Liver (tissue), 9 donors: ENCODE measurements around the gene FYB1. TPM values are rescaled to one million over a fixed set of nuclear protein-coding genes. Genes with fewer than 3 reads are reported as not detected.

ENCODE experiments used
- DNase-seq: peaks from one replicate; pipeline ENCODE4 v3.0.0-alpha.2; 2017; ENCODE audit warnings: low spot score
- H3K27ac ChIP-seq, 2 donors: one replicate each; pipeline ENCODE4 v1.7.0; 2013; ENCODE audit warnings: inconsistent platforms in 2 of 2, low read length in 2 of 2, control low read depth in 1 of 2, low read depth in 1 of 2, mild to moderate bottlenecking in 1 of 2
- H3K27me3 ChIP-seq, 4 donors: one replicate each; pipeline versions ENCODE4 v1.6.1 to v1.7.0; 2013; ENCODE audit warnings: low read length in 3 of 4, inconsistent platforms in 1 of 4, mild to moderate bottlenecking in 1 of 4, moderate library complexity in 1 of 4; ENCODE audit not compliant: control insufficient read depth in 4 of 4, insufficient read depth in 4 of 4
- H3K36me3 ChIP-seq, 4 donors: one replicate each; pipeline versions ENCODE4 v1.6.1 to v1.7.0; 2013; ENCODE audit warnings: low read length in 3 of 4, mild to moderate bottlenecking in 3 of 4, low read depth in 1 of 4, moderate library complexity in 1 of 4; ENCODE audit not compliant: control insufficient read depth in 4 of 4, insufficient read depth in 3 of 4
- H3K4me1 ChIP-seq, 4 donors: one replicate each; pipeline versions ENCODE4 v1.6.1 to v1.7.0; 2013; ENCODE audit warnings: low read length in 3 of 4, mild to moderate bottlenecking in 3 of 4, moderate library complexity in 1 of 4; ENCODE audit not compliant: control insufficient read depth in 4 of 4, insufficient read depth in 4 of 4
- H3K4me3 ChIP-seq, 3 donors: one replicate each; pipeline versions ENCODE4 v1.6.1 to v1.7.0; 2013; ENCODE audit warnings: low read length in 3 of 3, control low read depth in 1 of 3, low read depth in 1 of 3, mild to moderate bottlenecking in 1 of 3
- H3K9ac ChIP-seq, 2 donors: one replicate each; pipeline ENCODE4 v1.7.0; 2013; ENCODE audit warnings: low read length in 2 of 2, mild to moderate bottlenecking in 2 of 2, moderate library complexity in 2 of 2, control low read depth in 1 of 2, low read depth in 1 of 2
- H3K9me3 ChIP-seq, 4 donors: one replicate each; pipeline versions ENCODE4 v1.6.1 to v1.7.0; 2013; ENCODE audit warnings: low read length in 3 of 4; ENCODE audit not compliant: control insufficient read depth in 4 of 4
- FOXA1 ChIP-seq: IDR thresholded peaks from 2 replicates; pipeline ENCODE4 v1.6.1; 2016; ENCODE audit warnings: antibody characterized with exemption
- FOXA2 ChIP-seq: IDR thresholded peaks from 2 replicates; pipeline ENCODE4 v1.6.1; 2016; ENCODE audit warnings: antibody characterized with exemption
- GABPA ChIP-seq, 2 donors: IDR thresholded peaks in 1 of 2; conservative IDR thresholded peaks in 1 of 2; 2 replicates each; pipeline ENCODE4 v1.6.1; 2016; ENCODE audit warnings: antibody characterized with exemption in 2 of 2, mild to moderate bottlenecking in 1 of 2, moderate library complexity in 1 of 2
- HNF4A ChIP-seq, 2 donors: conservative IDR thresholded peaks; 2 replicates each; pipeline ENCODE4 v1.6.1; 2016; ENCODE audit warnings: antibody characterized with exemption in 2 of 2, mild to moderate bottlenecking in 2 of 2
- HNF4G ChIP-seq: IDR thresholded peaks from 2 replicates; pipeline ENCODE4 v1.6.1; 2016; ENCODE audit warnings: antibody characterized with exemption
- JUND ChIP-seq, 2 donors: IDR thresholded peaks; 2 replicates each; pipeline ENCODE4 v1.6.1; 2016; ENCODE audit warnings: antibody characterized with exemption in 2 of 2
- NR2F2 ChIP-seq: IDR thresholded peaks from 2 replicates; pipeline ENCODE4 v1.6.1; 2016; ENCODE audit warnings: antibody characterized with exemption
- RAD21 ChIP-seq, 2 donors: IDR thresholded peaks; 2 replicates each; pipeline ENCODE4 v1.6.1; 2016; ENCODE audit warnings: antibody characterized with exemption in 2 of 2, mild to moderate bottlenecking in 2 of 2
- REST ChIP-seq: IDR thresholded peaks from 2 replicates; pipeline ENCODE4 v1.6.1; 2016; ENCODE audit warnings: antibody characterized with exemption, mild to moderate bottlenecking
- RXRA ChIP-seq, 2 donors: IDR thresholded peaks; 2 replicates each; pipeline ENCODE4 v1.6.1; 2017 to 2018; ENCODE audit warnings: antibody characterized with exemption in 2 of 2, mild to moderate bottlenecking in 1 of 2
- SP1 ChIP-seq: IDR thresholded peaks from 2 replicates; pipeline ENCODE4 v1.6.1; 2018; ENCODE audit warnings: antibody characterized with exemption, mild to moderate bottlenecking
- TAF1 ChIP-seq: conservative IDR thresholded peaks from 2 replicates; pipeline ENCODE4 v1.6.1; 2016; ENCODE audit warnings: antibody characterized with exemption, mild to moderate bottlenecking
- YY1 ChIP-seq: IDR thresholded peaks from 2 replicates; pipeline ENCODE4 v1.6.1; 2016; ENCODE audit warnings: antibody characterized with exemption, mild to moderate bottlenecking
- WGBS: extraction: QIAGEN DNeasy Blood & Tissue Kit; methylation state at CpG from one replicate; pipeline ENCODE4 v1.1.7; 2013; 5-methylcytosine and 5-hydroxymethylcytosine counted together
- polyA plus RNA-seq, 2 donors: library from polyadenylated mRNA; stranded (reverse) in 1 of 2; unstranded in 1 of 2; fragments of 200-250 nt in 1 of 2; fragments of >200 nt in 1 of 2; fragmentation: Nextera tagmentation in 1 of 2; extraction: Ambion mirVana in 1 of 2; gene quantifications; one replicate each; pipeline versions ENCODE4 v1.2.1 to v1.2.3, GENCODE V29; 2013 to 2015
- total RNA-seq, 2 donors: library from RNA; depleted of rRNA; stranded (reverse); fragments of >200 nt; gene quantifications; one replicate each; pipeline ENCODE4 v1.2.3, GENCODE V29; 2014
- TF ChIP-seq, protein P1 (sequence below): IDR thresholded peaks from 2 replicates; pipeline ENCODE4 v1.6.1; 2016; ENCODE audit warnings: antibody characterized with exemption
- TF ChIP-seq, protein P2 (sequence below): IDR thresholded peaks from 2 replicates; pipeline ENCODE4 v1.6.1; 2016; ENCODE audit warnings: antibody characterized with exemption
- TF ChIP-seq, protein P3 (sequence below): IDR thresholded peaks from 2 replicates; pipeline ENCODE4 v1.6.1; 2016; ENCODE audit warnings: antibody characterized with exemption
- donor health status: healthy.
- donor health status: healthy.
- donor health status: healthy.
- donor health status: healthy.
- donor health status: healthy.

Gene FYB1
- total and polyA plus RNA-seq, 4 donors = 2.3 to 14.6 (median 6.9) TPM

GRCh38 chr5:39137391-39137790 is 82.0 kb downstream of the FYB1 start:
- no peak for DNase-seq
- 88% methylated on average over 2 of the region's 2 CpGs for WGBS
- no peaks in the 10 kb centered on the region for H3K4me1 ChIP-seq
- no peak overlapping the region for H3K4me3 ChIP-seq
- H3K36me3 ChIP-seq = no peaks in the 10 kb centered on the region
- no peaks in the 10 kb centered on the region for H3K27me3 ChIP-seq
- no peak overlapping the region for H3K9ac ChIP-seq
- H3K9me3 ChIP-seq = no peaks in the 10 kb centered on the region
- TF ChIP-seq, protein P1, sequence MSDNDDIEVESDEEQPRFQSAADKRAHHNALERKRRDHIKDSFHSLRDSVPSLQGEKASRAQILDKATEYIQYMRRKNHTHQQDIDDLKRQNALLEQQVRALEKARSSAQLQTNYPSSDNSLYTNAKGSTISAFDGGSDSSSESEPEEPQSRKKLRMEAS = no peak
- no peak for TF ChIP-seq HNF4A (conservative IDR thresholded peaks at IDR 0.05)
- no peak for TF ChIP-seq HNF4G
- no peak for TF ChIP-seq SP1
- no peak for TF ChIP-seq REST
- TF ChIP-seq RAD21 (IDR thresholded peaks at IDR 0.05) = no peak
- TF ChIP-seq GABPA (IDR thresholded peaks at IDR 0.05 in 1 of 2, conservative IDR thresholded peaks at IDR 0.05 in 1 of 2) = no peak
- TF ChIP-seq RXRA (IDR thresholded peaks at IDR 0.05) = no peak
- no peak for TF ChIP-seq NR2F2
- no peak for TF ChIP-seq FOXA2
- no peak for TF ChIP-seq FOXA1
- no peak for TF ChIP-seq YY1
- TF ChIP-seq TAF1 = no peak
- TF ChIP-seq, protein P2, sequence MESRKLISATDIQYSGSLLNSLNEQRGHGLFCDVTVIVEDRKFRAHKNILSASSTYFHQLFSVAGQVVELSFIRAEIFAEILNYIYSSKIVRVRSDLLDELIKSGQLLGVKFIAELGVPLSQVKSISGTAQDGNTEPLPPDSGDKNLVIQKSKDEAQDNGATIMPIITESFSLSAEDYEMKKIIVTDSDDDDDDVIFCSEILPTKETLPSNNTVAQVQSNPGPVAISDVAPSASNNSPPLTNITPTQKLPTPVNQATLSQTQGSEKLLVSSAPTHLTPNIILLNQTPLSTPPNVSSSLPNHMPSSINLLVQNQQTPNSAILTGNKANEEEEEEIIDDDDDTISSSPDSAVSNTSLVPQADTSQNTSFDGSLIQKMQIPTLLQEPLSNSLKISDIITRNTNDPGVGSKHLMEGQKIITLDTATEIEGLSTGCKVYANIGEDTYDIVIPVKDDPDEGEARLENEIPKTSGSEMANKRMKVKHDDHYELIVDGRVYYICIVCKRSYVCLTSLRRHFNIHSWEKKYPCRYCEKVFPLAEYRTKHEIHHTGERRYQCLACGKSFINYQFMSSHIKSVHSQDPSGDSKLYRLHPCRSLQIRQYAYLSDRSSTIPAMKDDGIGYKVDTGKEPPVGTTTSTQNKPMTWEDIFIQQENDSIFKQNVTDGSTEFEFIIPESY = no peak
- H3K27ac ChIP-seq = no peak overlapping the region

- no peaks in the 10 kb centered on the region for H3K27me3 ChIP-seq
- no peak overlapping the region for H3K4me3 ChIP-seq
- no peaks in the 10 kb centered on the region for H3K36me3 ChIP-seq
- DNase-seq = no peak
- 52% methylated on average over 3 of the region's 3 CpGs for WGBS
- TF ChIP-seq GABPA (IDR thresholded peaks at IDR 0.05 in 1 of 2, conservative IDR thresholded peaks at IDR 0.05 in 1 of 2) (no peak), RXRA (IDR thresholded peaks at IDR 0.05) (no peak), SP1 (no peak)
- H3K9me3 ChIP-seq = no peaks in the 10 kb centered on the region
- no peaks in the 10 kb centered on the region for H3K4me1 ChIP-seq
- H3K9ac ChIP-seq = no peak overlapping the region
- H3K27ac ChIP-seq = no peak overlapping the region
Observed at GRCh38 chr5:39132792-39133191, 86.6 kb downstream of the FYB1 start.

DNA sequence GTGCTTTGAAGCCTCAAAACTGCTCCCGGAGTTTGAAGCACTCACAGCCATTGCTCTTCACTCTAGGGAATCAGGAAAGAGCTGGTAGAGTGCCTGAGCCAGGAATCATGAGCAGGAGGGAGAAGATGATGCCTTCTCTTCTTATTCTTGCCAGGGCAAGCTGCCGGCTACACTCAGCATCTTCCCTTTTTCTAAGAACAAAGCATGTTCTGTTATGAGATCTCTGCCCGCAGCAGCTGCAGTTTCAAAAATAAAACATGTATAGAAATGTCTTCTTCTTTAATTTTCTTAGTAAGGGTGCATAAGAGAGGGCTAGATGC is 87.3 kb downstream of the FYB1 start:
- Histone ChIP-seq H3K36me3 (no peaks in the 10 kb centered on the region), H3K4me3 (no peak overlapping the region), H3K27me3 (no peaks in the 10 kb centered on the region), H3K4me1 (no peaks in the 10 kb centered on the region), H3K27ac (no peak overlapping the region), H3K9me3 (no peaks in the 10 kb centered on the region), H3K9ac (no peak overlapping the region)
- WGBS = 80% methylated on average over 3 of the region's 3 CpGs
- DNase-seq = no peak
- TF ChIP-seq HNF4G (no peak), JUND (IDR thresholded peaks at IDR 0.05) (no peak), RAD21 (IDR thresholded peaks at IDR 0.05) (no peak), SP1 (no peak), GABPA (IDR thresholded peaks at IDR 0.05 in 1 of 2, conservative IDR thresholded peaks at IDR 0.05 in 1 of 2) (no peak), HNF4A (conservative IDR thresholded peaks at IDR 0.05) (no peak), NR2F2 (no peak), REST (no peak), RXRA (IDR thresholded peaks at IDR 0.05) (no peak)
- TF ChIP-seq, protein P2 = no peak
- TF ChIP-seq, protein P3, sequence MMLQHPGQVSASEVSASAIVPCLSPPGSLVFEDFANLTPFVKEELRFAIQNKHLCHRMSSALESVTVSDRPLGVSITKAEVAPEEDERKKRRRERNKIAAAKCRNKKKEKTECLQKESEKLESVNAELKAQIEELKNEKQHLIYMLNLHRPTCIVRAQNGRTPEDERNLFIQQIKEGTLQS = no peak
